Neural cell (in vitro differentiated cells): Measurements from ENCODE around the gene CNTNAP2.

Source experiments
- CTCF ChIP-seq: fragments of 450-650 bp; IDR thresholded peaks from 2 replicates; pipeline ENCODE4 v1.5.1; 2014; ENCODE audit warnings: antibody characterized with exemption, mild to moderate bottlenecking, moderate library complexity; ENCODE audit not compliant: poor library complexity, severe bottlenecking
- EP300 ChIP-seq: fragments of 450-650 bp; conservative IDR thresholded peaks from 2 replicates; pipeline ENCODE4 v1.6.1; 2014; ENCODE audit warnings: antibody characterized with exemption, mild to moderate bottlenecking, moderate library complexity; ENCODE audit not compliant: poor library complexity, severe bottlenecking
- EZH2 ChIP-seq: fragments of 200-600, 300-800 bp; shearing (Covaris generic), sonication (generic); IDR thresholded peaks from 2 replicates; pipeline ENCODE4 v1.6.1; 2014; ENCODE audit warnings: antibody characterized with exemption, low read length, borderline replicate concordance, mild to moderate bottlenecking; ENCODE audit not compliant: insufficient read depth, poor library complexity, severe bottlenecking
- POLR2AphosphoS5 ChIP-seq: IDR thresholded peaks from 2 replicates; pipeline ENCODE4 v1.6.1; 2012
- RAD21 ChIP-seq: fragments of 450-650 bp; conservative IDR thresholded peaks from 2 replicates; pipeline ENCODE4 v1.6.1; 2014; ENCODE audit warnings: antibody characterized with exemption, mild to moderate bottlenecking, moderate library complexity
- REST ChIP-seq: IDR thresholded peaks from 2 replicates; pipeline ENCODE4 v1.6.1; 2012; ENCODE audit warnings: borderline replicate concordance
- SMC3 ChIP-seq: fragments of 450-650 bp; conservative IDR thresholded peaks from 2 replicates; pipeline ENCODE4 v1.6.1; 2014; ENCODE audit warnings: antibody characterized with exemption, mild to moderate bottlenecking, moderate library complexity; ENCODE audit not compliant: poor library complexity

- TF ChIP-seq POLR2AphosphoS5 (no peak), CTCF (no peak), RAD21 (no peak), SMC3 (no peak), REST (no peak), EP300 (no peak), EZH2 (no peak)
Measured at GRCh38 chr7:148223738-148224137, 2107.1 kb downstream of the CNTNAP2 start.
